Activated CD4-positive, alpha-beta T cell treated with anti-CD3 and anti-CD28 coated beads, Interleukin-2, amount 10 ng/mL, durations not matched to agents 7 days and 5 days (primary cell): ENCODE data around the gene DAB2IP. TPM values are rescaled to one million over a fixed set of nuclear protein-coding genes. Genes with fewer than 3 reads are reported as not detected.
A peak's percentile ranks its signal among the peaks of the same experiment; 100 is the strongest.

Experiments
- CTCF ChIA-PET: fragments of 350-600 bp; sonication (Branson Sonifier 250); formaldehyde crosslinking; loops from one replicate; lab custom pipeline; 2021; ENCODE audit warnings: antibody characterized with exemption; lab: Charles Lee
- POLR2A ChIA-PET: fragments of 350-600 bp; sonication (Branson Sonifier 250); formaldehyde crosslinking; loops from one replicate; lab custom pipeline; 2021; ENCODE audit warnings: antibody characterized with exemption; lab: Charles Lee
- DNase-seq: peaks from one replicate; pipeline ENCODE4 v3.0.0-alpha.2; 2020
- H3K27ac Mint-ChIP-seq: one replicate; pipeline ENCODE4 v1.8.0; 2021; ENCODE audit warnings: mild to moderate bottlenecking, moderate library complexity, mixed read lengths
- H3K27me3 Mint-ChIP-seq: one replicate; pipeline ENCODE4 v1.8.0; 2021; ENCODE audit warnings: mixed read lengths
- H3K36me3 Mint-ChIP-seq: one replicate; pipeline ENCODE4 v1.8.0; 2021; ENCODE audit warnings: low read depth, mixed read lengths
- H3K4me1 Mint-ChIP-seq: one replicate; pipeline ENCODE4 v1.8.0; 2021; ENCODE audit warnings: mixed read lengths
- H3K4me3 Mint-ChIP-seq: one replicate; pipeline ENCODE4 v1.8.0; 2021; ENCODE audit warnings: mild to moderate bottlenecking, moderate library complexity, mixed read lengths
- H3K9me3 Mint-ChIP-seq: one replicate; pipeline ENCODE4 v1.8.0; 2021; ENCODE audit warnings: mixed read lengths
- total RNA-seq, 2 experiments: library from RNA; stranded (reverse); gene quantifications; one replicate each; pipeline ENCODE4 v1.2.3, GENCODE V29; 2021

Gene DAB2IP
- total RNA-seq, 2 experiments from 2014 or later = not detected

DNA sequence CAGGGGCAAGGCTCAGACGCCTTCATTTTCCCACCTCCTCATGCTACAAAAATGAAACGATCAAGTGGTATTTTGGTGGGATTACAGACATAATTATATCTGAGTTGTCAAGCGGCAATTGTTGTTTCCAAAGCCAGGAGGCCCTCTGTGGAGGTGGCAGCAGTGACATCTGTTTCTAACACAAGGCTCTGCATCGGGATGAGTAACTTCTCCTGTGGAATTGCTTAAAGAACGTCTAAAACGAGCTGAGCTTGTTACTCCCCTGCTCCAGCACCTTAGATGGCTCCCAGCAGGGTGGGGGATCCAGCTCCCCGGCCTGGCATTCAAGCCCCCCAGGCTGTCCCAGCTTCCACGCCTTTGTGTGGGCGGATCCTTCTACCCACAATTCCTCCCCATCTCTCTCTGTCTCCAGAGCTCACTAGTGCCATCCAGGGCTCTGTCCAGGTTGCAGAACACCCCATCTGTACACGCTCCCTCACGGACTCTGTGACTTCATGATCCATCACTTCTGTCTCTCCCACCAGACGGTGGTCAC lies 36.8 kb downstream of the DAB2IP start:
- no peaks in the 10 kb centered on the region for H3K36me3 Mint-ChIP-seq
- POLR2A ChIA-PET = no interaction called here
- peaks cover 8% of the 10 kb centered on the region for H3K27me3 Mint-ChIP-seq
- no peaks in the 10 kb centered on the region for H3K4me1 Mint-ChIP-seq
- CTCF ChIA-PET = interaction anchor here (0.6 to 2.2 kb wide), 3 partner anchors 9 to 141 kb away, joined by 3 to 16 read pairs (median 6); no protein-coding TSS in a partner anchor
- no peaks in the 10 kb centered on the region for H3K9me3 Mint-ChIP-seq
- DNase-seq = no peak
- no peak overlapping the region for H3K27ac Mint-ChIP-seq
- no peak overlapping the region for H3K4me3 Mint-ChIP-seq

DNA sequence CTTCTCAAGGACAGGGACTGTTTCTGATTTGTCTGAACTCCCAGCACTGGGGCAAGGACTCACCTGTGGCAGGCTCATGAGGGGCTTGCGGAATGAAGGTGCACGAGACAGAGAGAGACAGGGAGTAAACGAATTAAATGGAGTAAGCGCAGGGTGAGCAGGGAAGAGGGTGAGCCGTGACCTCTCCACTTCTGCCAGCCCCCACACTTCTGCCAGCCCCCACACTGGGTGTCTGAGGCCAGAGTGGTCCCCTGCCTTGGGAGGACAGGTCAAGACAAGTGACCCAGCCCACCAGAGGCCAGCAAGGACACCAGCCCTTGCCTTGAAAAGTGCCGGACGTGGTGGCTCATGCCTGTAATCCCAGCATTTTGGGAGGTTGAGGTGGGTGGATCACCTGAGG lies 37.2 kb downstream of the DAB2IP start:
- Mint-ChIP-seq H3K9me3 (no peaks in the 10 kb centered on the region), H3K4me3 (no peak overlapping the region), H3K4me1 (no peaks in the 10 kb centered on the region), H3K27me3 (peaks cover 4% of the 10 kb centered on the region), H3K36me3 (no peaks in the 10 kb centered on the region), H3K27ac (no peak overlapping the region)
- CTCF ChIA-PET = interaction anchor here (0.7 to 2.2 kb wide), 2 partner anchors 9 to 419 kb away, joined by 3 to 16 read pairs; no protein-coding TSS in a partner anchor
- no peak for DNase-seq
- POLR2A ChIA-PET = no interaction called here

DNA sequence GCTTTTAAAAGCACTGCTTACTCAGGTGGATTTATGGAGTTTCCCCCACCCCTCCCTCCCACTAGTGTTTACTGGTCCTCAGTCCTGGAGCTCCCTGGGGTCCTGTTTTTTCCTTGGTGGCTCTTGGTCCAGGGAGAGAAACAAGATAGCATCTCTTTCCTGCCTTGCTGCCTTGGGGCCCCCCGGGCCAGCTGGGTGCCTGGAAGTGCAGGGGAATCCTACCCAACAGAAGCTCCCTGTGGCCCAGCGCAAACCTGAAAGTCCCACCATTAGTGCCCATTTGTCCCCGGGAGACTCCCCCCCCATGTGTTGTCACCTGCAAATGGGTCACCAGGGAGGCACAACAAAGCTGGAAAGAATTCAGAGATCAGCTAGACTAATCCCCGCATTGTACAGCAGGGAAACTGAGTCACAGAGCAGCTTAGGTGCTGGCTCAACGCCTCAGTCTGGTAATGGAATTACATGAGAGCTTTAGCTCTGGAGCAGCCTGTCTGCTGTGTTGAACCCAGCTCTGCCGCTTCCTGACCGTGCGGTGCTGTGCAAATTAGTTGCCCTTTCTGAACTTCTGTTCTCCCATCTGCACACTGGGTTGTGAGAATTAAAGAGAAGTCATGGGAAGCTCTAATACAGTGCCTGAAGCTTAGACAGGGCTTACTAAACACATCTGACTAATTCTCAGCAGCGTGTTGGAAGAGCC lies 38.2 kb downstream of the DAB2IP start:
- Mint-ChIP-seq H3K9me3 (no peaks in the 10 kb centered on the region), H3K27me3 (peaks cover 4% of the 10 kb centered on the region), H3K4me3 (no peak overlapping the region), H3K4me1 (no peaks in the 10 kb centered on the region), H3K27ac (no peak overlapping the region), H3K36me3 (no peaks in the 10 kb centered on the region)
- DNase-seq = no peak
- POLR2A ChIA-PET = no interaction called here
- CTCF ChIA-PET = interaction anchor here (0.9 kb wide), 2 partner anchors 13 to 247 kb away, joined by 3 to 5 read pairs; no protein-coding TSS in a partner anchor

DNA sequence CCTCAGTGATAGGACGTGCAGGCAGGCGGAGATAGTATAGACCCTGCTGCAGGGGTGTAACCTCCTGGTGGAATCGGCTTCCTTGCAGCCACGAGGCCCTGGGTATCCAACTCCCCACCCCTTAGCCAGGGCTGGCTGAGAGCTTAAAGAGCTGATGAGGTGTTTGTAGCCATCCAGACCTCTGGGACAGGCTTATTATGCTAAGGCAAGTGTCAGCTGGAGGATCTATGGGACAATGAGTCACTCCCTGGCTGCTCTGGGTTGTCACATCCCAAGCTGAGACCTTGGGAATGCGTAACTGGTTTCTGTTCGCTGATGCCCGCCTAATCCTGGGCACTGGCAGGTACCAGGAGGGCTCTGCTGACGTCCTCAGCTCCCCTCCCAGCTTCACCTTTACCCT lies 38.9 kb downstream of the DAB2IP start:
- no peaks in the 10 kb centered on the region for H3K36me3 Mint-ChIP-seq
- DNase-seq = no peak
- no peak overlapping the region for H3K27ac Mint-ChIP-seq
- H3K27me3 Mint-ChIP-seq = peaks cover 4% of the 10 kb centered on the region
- POLR2A ChIA-PET = no interaction called here
- H3K4me3 Mint-ChIP-seq = no peak overlapping the region
- no peaks in the 10 kb centered on the region for H3K9me3 Mint-ChIP-seq
- CTCF ChIA-PET = interaction anchor here (0.9 kb wide), 1 partner anchor 246 kb away, joined by 3 read pairs; no protein-coding TSS in a partner anchor
- H3K4me1 Mint-ChIP-seq = no peaks in the 10 kb centered on the region

DNA sequence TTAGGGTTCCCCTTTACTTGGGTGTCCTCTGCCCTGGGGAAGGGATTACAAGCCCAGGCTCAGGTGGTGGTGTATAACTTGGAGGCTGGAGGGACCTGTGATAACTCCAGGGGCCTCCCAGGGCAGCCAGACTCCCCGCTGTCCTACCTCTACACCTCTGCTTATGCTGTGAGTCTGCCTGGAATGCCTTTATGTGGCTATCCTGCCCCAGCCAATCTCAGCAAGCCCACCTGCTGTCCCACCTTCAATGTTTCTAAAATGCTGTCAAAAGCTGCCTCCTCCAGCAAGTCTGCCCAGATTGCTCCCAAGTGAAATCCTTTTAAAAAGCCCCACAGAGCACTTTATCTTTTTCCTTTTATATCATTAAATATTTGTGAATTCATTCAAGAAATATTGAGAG lies 39.3 kb downstream of the DAB2IP start:
- Mint-ChIP-seq H3K4me1 (no peaks in the 10 kb centered on the region), H3K36me3 (no peaks in the 10 kb centered on the region), H3K27ac (no peak overlapping the region), H3K4me3 (no peak overlapping the region), H3K9me3 (no peaks in the 10 kb centered on the region), H3K27me3 (peaks cover 4% of the 10 kb centered on the region)
- CTCF ChIA-PET = interaction anchor here (0.9 kb wide), 1 partner anchor 246 kb away, joined by 3 read pairs; no protein-coding TSS in a partner anchor
- no peak for DNase-seq
- POLR2A ChIA-PET = no interaction called here

DNA sequence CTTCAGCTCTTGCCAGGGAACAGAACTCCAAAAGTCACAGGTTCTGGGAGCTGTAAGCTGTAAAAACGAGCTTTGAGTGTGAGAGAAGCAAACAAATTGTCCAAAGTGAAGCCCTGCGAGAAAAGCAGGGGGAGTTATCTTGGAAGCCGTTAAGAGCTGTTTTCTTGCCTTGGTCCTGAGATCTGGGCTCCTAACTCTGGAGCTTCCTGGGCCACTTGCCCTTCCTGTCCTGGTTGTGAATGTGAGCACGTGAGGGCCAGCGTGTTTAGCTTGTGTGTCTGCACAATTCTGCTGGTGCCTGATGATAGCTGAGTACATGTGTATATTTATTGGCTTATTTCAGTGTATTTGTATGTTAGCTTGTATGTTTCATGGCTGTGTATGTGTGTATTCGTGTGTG lies 40.5 kb downstream of the DAB2IP start:
- Mint-ChIP-seq H3K4me1 (peaks cover 1% of the 10 kb centered on the region), H3K27ac (no peak overlapping the region), H3K4me3 (no peak overlapping the region), H3K36me3 (no peaks in the 10 kb centered on the region), H3K27me3 (peaks cover 8% of the 10 kb centered on the region), H3K9me3 (no peaks in the 10 kb centered on the region)
- no peak for DNase-seq
- ChIA-PET CTCF (no interaction called here), POLR2A (no interaction called here)

DNA sequence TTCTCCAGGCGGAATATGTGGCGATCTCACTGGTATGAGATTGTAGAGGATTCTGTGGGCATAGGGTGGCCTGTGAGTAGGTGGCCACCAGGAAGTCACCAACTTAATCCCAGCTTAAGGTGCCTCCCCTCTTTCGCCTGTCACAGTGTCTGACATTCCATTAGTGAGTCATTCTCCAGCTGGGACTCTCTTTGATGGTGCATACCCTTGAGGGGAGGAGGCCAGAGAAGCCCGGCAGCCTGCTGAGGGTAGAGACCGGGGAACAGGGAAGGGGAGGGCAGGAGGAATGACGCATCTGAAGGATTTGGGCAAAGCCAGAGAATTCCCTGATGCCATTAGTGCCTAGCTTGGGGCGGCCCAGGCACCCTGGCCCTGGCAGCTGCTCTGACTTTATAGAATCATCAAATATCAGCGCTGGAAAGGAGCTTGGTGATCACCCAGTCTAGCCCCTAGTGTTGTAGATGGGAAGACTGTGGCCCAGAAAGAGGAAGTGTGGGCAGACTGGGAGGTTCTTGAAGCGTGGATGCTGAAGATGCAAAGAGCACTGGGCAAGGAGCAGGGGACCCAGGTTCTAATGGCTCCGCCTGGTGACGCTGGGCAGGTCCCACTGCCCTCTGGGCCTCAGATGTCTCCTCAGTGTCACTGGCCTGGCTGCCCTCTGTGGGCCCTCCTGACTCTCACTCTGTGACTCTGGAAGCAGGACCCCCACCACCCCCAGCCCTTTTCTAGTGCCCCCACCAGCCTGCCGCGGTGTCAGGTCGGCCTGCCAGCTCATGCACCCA lies 41.4 kb downstream of the DAB2IP start:
- H3K36me3 Mint-ChIP-seq = no peaks in the 10 kb centered on the region
- no peak for DNase-seq
- H3K27ac Mint-ChIP-seq = no peak overlapping the region
- H3K27me3 Mint-ChIP-seq = peaks cover 17% of the 10 kb centered on the region
- ChIA-PET POLR2A (no interaction called here), CTCF (interaction anchor here (3.6 kb wide), 1 partner anchor 13 kb away, joined by 15 read pairs; no protein-coding TSS in a partner anchor)
- H3K4me3 Mint-ChIP-seq = no peak overlapping the region
- peaks cover 6% of the 10 kb centered on the region for H3K4me1 Mint-ChIP-seq
- H3K9me3 Mint-ChIP-seq = no peaks in the 10 kb centered on the region

DNA sequence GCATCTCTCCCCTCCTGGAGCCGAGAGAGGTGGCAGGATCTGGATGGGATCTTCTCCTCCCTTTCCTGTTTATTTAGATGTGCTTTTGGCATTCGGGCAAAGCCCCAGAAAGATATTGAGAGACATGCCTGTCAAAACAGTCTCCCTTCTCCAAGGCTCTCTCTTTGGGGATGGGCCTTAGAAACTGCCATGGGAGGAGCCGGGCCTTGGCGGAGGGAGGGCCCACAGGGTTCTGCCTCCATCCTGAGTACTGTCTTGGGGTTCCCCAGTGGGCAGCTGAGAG lies 41.9 kb downstream of the DAB2IP start:
- Mint-ChIP-seq H3K27me3 (peaks cover 22% of the 10 kb centered on the region), H3K4me1 (peaks cover 6% of the 10 kb centered on the region), H3K36me3 (no peaks in the 10 kb centered on the region), H3K9me3 (no peaks in the 10 kb centered on the region), H3K27ac (no peak overlapping the region), H3K4me3 (no peak overlapping the region)
- ChIA-PET CTCF (interaction anchor here (1.0 to 3.6 kb wide), 2 partner anchors 13 to 147 kb away, joined by 4 to 15 read pairs; no protein-coding TSS in a partner anchor), POLR2A (no interaction called here)
- DNase-seq = no peak

DNA sequence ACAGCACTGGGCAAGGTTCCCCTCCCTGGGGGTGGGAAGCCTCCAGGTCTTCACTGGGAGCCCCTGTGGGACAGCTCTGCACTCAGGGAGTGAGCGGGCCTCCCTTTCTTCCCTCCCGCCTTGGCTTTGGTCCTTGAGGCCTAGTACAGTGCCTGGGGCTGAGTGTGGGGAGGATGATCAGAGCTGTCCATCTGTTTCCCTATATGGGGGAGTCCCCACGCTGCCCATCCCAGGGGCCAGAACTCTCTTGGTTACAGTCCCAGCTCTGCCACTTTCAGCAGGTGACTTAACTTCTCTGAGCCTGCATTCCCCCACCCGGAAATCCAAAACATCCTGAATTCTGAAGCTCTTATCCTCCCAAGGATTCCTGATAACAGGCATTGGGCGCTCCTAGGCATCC lies 42.6 kb downstream of the DAB2IP start:
- Mint-ChIP-seq H3K4me3 (no peak overlapping the region), H3K36me3 (no peaks in the 10 kb centered on the region), H3K4me1 (peaks cover 6% of the 10 kb centered on the region), H3K9me3 (no peaks in the 10 kb centered on the region), H3K27ac (no peak overlapping the region), H3K27me3 (peaks cover 23% of the 10 kb centered on the region)
- DNase-seq = no peak
- POLR2A ChIA-PET = no interaction called here
- CTCF ChIA-PET = interaction anchor here (1.0 to 3.6 kb wide), 2 partner anchors 14 to 148 kb away, joined by 4 to 15 read pairs; no protein-coding TSS in a partner anchor

DNA sequence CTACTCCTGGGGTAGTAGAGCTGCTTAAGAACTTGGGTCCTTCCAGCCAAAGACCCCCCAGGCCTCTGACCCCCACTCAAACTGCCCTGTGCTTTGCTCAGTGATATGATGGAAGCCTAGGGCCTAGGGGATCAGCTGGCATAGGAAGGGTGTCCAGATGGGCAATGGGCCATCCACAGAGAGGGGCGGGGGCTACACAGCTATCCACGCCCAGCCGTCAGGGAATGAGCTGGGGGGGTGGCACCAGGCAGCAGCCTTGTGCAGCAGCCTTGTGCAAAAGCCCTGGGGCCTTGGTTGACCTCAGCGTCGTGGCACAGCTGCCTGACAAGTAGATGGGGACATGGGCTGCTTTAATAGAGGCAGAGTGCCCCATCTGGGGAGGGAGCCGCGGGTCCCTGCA lies 43.2 kb downstream of the DAB2IP start:
- H3K27me3 Mint-ChIP-seq = peaks cover 23% of the 10 kb centered on the region
- H3K4me1 Mint-ChIP-seq = peaks cover 8% of the 10 kb centered on the region
- no peak overlapping the region for H3K27ac Mint-ChIP-seq
- H3K4me3 Mint-ChIP-seq = no peak overlapping the region
- ChIA-PET POLR2A (no interaction called here), CTCF (interaction anchor here (1.4 to 3.6 kb wide), 2 partner anchors 11 to 14 kb away, joined by 3 to 15 read pairs; no protein-coding TSS in a partner anchor)
- H3K36me3 Mint-ChIP-seq = no peaks in the 10 kb centered on the region
- no peaks in the 10 kb centered on the region for H3K9me3 Mint-ChIP-seq
- DNase-seq = no peak

DNA sequence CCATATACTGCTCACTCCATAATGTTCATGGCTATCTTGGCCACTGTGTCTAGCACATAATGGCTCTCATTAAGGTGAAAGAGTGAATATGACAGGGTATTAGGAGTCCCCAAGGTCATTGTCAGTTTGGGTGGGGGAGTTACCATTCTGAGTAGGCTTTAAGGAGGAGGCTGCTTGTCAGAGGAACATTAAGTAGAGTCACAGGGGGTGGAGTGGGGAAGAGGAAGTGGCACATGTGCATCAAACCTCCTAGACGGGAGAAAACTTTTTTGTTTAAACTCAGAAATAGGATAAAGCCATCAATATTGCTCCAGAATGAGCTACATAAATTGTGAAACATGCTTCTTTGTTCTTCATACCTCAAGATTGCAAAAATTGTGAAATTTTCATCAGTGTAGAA lies 45.5 kb downstream of the DAB2IP start:
- Mint-ChIP-seq H3K4me3 (no peak overlapping the region), H3K27ac (no peak overlapping the region), H3K4me1 (peaks cover 11% of the 10 kb centered on the region), H3K9me3 (no peaks in the 10 kb centered on the region), H3K27me3 (peaks cover 40% of the 10 kb centered on the region), H3K36me3 (no peaks in the 10 kb centered on the region)
- POLR2A ChIA-PET = no interaction called here
- CTCF ChIA-PET = interaction anchor here (0.5 to 3.6 kb wide), 3 partner anchors 9 to 46 kb away, joined by 5 to 16 read pairs (median 15); no protein-coding TSS in a partner anchor
- no peak for DNase-seq

DNA sequence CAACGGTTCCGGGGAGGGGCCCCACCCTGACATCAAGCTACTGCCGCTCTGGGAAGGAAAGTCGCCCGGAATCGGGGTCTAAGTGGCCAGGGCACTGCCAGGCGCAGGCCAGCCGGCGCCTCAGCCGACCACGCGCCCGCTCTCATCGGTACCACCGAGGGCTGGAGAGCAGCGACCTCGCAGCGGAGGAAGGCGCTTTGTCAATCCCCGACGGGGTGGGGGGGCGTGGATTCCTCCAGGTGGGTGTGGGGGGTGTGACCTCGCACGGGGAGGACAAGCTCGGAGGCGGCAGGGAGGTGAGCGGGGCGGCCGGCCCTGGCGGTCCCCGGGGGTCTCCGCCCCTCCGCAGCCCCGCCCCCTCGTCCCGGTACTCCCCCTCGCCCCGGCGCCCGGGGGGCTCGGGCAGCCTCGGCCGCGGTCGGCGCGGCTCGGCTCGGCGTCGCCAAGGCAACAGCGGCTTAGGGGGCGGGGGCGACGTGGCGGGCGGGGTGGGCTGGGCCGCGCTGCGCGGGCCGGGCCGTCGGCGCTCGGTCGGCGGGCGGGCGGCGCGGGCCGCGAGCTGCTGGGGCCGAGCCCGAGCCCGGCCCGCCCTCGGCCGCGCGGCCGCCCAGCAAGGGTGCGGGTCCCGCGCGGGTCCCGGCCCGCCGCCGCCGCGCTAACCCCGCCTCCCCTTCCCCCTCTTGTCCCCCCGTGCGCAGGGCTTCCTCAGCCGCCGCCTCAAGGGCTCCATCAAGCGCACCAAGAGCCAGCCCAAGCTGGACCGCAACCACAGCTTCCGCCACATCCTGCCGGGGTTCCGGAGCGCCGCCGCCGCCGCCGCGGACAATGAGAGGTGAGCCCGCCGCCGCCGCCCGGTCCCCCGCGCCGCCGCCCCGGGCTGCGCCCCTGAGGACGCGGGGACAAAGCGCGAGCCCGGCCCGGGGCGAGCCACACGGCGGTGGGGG lies 47.5 kb downstream of the DAB2IP start:
- ChIA-PET POLR2A (interaction anchor here (0.6 kb wide), 1 partner anchor 34 kb away, joined by 3 read pairs; no protein-coding TSS in a partner anchor), CTCF (interaction anchor here (0.6 to 3.6 kb wide), 4 partner anchors 11 to 759 kb away, joined by 3 to 16 read pairs (median 4); no protein-coding TSS in a partner anchor)
- DNase-seq = peak; percentile 71
- H3K4me3 Mint-ChIP-seq = peak overlapping the region; percentile 43
- peaks cover 11% of the 10 kb centered on the region for H3K4me1 Mint-ChIP-seq
- H3K27me3 Mint-ChIP-seq = peaks cover 51% of the 10 kb centered on the region
- no peak overlapping the region for H3K27ac Mint-ChIP-seq
- no peaks in the 10 kb centered on the region for H3K36me3 Mint-ChIP-seq
- H3K9me3 Mint-ChIP-seq = no peaks in the 10 kb centered on the region
